GM23338 (cell line): ENCODE results near the gene AMPD2.

ENCODE experiments used
- EZH2 ChIP-seq: fragments of 200-600 bp; sonication (generic); IDR thresholded peaks from one replicate; pipeline ENCODE4 v1.8.0; 2017; ENCODE audit warnings: antibody characterized with exemption, mild to moderate bottlenecking, low read depth; ENCODE audit not compliant: unreplicated experiment
- TF ChIP-seq, protein P1 (sequence below), 2 experiments: fragments of 200-600 bp in 1 of 2; sonication (generic) in 1 of 2; conservative IDR thresholded peaks; 2 replicates each; pipeline versions ENCODE4 v1.5.1 to v1.6.1; 2016 to 2017; ENCODE audit warnings: antibody characterized with exemption in 2 of 2, low read depth in 2 of 2, mild to moderate bottlenecking in 2 of 2, moderate library complexity in 1 of 2
- TF ChIP-seq, protein P2 (sequence below): IDR thresholded peaks from one replicate; pipeline ENCODE4 v1.6.1; 2018; ENCODE audit warnings: antibody characterized with exemption; ENCODE audit not compliant: unreplicated experiment

DNA sequence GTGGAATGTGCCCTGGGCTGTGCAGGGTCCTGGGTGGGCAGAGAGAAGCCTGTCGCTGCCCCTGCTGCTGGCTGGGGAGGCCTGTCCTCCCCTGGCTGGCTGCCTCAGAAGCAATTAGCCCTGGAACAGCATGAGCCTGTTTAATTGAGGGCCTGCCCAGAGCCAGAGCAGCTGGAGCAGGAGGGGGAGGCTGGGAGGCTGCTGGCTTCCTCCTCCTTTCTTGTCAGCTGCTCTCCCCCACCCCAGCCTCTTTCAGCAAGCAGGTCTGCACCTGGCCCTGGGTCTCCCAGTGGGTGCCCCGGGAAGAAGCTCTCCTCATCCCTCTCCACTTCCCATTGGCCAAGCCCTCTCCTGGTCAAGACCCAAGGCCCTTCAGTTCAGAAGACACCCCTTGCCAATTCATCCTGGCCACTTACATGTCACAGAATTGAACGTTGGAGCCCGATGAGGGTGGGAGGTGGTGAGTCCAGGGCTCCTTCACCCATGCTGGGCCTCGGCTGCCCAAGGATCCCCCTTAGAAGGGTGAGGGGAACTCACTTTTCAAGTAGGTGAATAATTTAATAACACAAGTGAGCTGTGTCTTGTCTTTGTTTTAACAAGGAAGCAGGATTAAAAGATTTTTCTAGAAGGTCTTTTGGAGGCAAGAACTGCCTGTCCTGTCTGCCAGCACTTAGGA lies 13.2 kb downstream of the AMPD2 start:
- TF ChIP-seq, protein P1, sequence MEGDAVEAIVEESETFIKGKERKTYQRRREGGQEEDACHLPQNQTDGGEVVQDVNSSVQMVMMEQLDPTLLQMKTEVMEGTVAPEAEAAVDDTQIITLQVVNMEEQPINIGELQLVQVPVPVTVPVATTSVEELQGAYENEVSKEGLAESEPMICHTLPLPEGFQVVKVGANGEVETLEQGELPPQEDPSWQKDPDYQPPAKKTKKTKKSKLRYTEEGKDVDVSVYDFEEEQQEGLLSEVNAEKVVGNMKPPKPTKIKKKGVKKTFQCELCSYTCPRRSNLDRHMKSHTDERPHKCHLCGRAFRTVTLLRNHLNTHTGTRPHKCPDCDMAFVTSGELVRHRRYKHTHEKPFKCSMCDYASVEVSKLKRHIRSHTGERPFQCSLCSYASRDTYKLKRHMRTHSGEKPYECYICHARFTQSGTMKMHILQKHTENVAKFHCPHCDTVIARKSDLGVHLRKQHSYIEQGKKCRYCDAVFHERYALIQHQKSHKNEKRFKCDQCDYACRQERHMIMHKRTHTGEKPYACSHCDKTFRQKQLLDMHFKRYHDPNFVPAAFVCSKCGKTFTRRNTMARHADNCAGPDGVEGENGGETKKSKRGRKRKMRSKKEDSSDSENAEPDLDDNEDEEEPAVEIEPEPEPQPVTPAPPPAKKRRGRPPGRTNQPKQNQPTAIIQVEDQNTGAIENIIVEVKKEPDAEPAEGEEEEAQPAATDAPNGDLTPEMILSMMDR (conservative IDR thresholded peaks at IDR 0.05; ENCODE audit: low read depth in 2 of 2): no peak
- TF ChIP-seq EZH2: no peak
- TF ChIP-seq, protein P2, sequence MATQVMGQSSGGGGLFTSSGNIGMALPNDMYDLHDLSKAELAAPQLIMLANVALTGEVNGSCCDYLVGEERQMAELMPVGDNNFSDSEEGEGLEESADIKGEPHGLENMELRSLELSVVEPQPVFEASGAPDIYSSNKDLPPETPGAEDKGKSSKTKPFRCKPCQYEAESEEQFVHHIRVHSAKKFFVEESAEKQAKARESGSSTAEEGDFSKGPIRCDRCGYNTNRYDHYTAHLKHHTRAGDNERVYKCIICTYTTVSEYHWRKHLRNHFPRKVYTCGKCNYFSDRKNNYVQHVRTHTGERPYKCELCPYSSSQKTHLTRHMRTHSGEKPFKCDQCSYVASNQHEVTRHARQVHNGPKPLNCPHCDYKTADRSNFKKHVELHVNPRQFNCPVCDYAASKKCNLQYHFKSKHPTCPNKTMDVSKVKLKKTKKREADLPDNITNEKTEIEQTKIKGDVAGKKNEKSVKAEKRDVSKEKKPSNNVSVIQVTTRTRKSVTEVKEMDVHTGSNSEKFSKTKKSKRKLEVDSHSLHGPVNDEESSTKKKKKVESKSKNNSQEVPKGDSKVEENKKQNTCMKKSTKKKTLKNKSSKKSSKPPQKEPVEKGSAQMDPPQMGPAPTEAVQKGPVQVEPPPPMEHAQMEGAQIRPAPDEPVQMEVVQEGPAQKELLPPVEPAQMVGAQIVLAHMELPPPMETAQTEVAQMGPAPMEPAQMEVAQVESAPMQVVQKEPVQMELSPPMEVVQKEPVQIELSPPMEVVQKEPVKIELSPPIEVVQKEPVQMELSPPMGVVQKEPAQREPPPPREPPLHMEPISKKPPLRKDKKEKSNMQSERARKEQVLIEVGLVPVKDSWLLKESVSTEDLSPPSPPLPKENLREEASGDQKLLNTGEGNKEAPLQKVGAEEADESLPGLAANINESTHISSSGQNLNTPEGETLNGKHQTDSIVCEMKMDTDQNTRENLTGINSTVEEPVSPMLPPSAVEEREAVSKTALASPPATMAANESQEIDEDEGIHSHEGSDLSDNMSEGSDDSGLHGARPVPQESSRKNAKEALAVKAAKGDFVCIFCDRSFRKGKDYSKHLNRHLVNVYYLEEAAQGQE: no peak
